Kasumi-1 (cell line): ENCODE measurements around the gene BCL11A.

Source experiments
- DNase-seq, 2 experiments: peaks; one replicate each; lab custom pipeline; 2025; lab: John Stamatoyannopoulos, UW

Gene BCL11A

GRCh38 chr2:60525899-60526298 lies 27.6 kb downstream of the BCL11A start:
- no peak for DNase-seq

- no peak for DNase-seq
Measured at GRCh38 chr2:60524874-60525273, 28.6 kb downstream of the BCL11A start.

GRCh38 chr2:60523963-60524362 lies 29.5 kb downstream of the BCL11A start:
- no peak for DNase-seq

- DNase-seq: no peak
Measured at GRCh38 chr2:60522462-60522861, 31.0 kb downstream of the BCL11A start.

- no peak for DNase-seq
Measured at GRCh38 chr2:60521626-60522025, 31.8 kb downstream of the BCL11A start.

GRCh38 chr2:60520917-60521539 lies 32.4 kb downstream of the BCL11A start:
- no peak for DNase-seq

GRCh38 chr2:60520151-60520876 lies 33.1 kb downstream of the BCL11A start:
- no peak for DNase-seq

- no peak for DNase-seq
Measured at GRCh38 chr2:60519231-60519863, 34.1 kb downstream of the BCL11A start.

- no peak for DNase-seq
Measured at GRCh38 chr2:60518567-60518966, 34.9 kb downstream of the BCL11A start.

- DNase-seq: no peak
Measured at GRCh38 chr2:60517446-60517845, 36.0 kb downstream of the BCL11A start.

GRCh38 chr2:60516826-60517225 lies 36.6 kb downstream of the BCL11A start:
- no peak for DNase-seq

GRCh38 chr2:60516383-60516811 lies 37.1 kb downstream of the BCL11A start:
- DNase-seq: no peak

- DNase-seq: peak; percentile 69 to 77
Measured at GRCh38 chr2:60515721-60516226, 37.7 kb downstream of the BCL11A start.

GRCh38 chr2:60513996-60514395 lies 39.5 kb downstream of the BCL11A start:
- DNase-seq: no peak

- DNase-seq: no peak
Measured at GRCh38 chr2:60513191-60513590, 40.3 kb downstream of the BCL11A start.

- DNase-seq: no peak
Measured at GRCh38 chr2:60512641-60513040, 40.8 kb downstream of the BCL11A start.

- DNase-seq: no peak
Measured at GRCh38 chr2:60512062-60512622, 41.3 kb downstream of the BCL11A start.

GRCh38 chr2:60510713-60511112 lies 42.7 kb downstream of the BCL11A start:
- DNase-seq: no peak

- DNase-seq: no peak
Measured at GRCh38 chr2:60509066-60509465, 44.4 kb downstream of the BCL11A start.

GRCh38 chr2:60508339-60508917 lies 45.0 kb downstream of the BCL11A start:
- DNase-seq: no peak

GRCh38 chr2:60507211-60507965 lies 46.1 kb downstream of the BCL11A start:
- DNase-seq: no peak

GRCh38 chr2:60505880-60506260 lies 47.6 kb downstream of the BCL11A start:
- DNase-seq: no peak
